HepG2 (cell line): ENCODE data around the gene PNKD. TPM values are rescaled to one million over a fixed set of nuclear protein-coding genes. Genes with fewer than 3 reads are reported as not detected.
A peak's percentile ranks its signal among the peaks of the same experiment; 100 is the strongest.

Experiments used
- ADNP ChIP-seq: sonication (generic); formaldehyde crosslinking; IDR thresholded peaks from 2 replicates; pipeline ENCODE4 v1.4.0; 2020; ENCODE audit warnings: missing genetic modification reagents
- BHLHE40 ChIP-seq: IDR thresholded peaks from 2 replicates; pipeline ENCODE4 v1.6.1; 2011; ENCODE audit warnings: low read length, improper control_type of control experiment
- HOMEZ ChIP-seq: IDR thresholded peaks from 2 replicates; pipeline ENCODE4 v1.6.1; 2016; ENCODE audit warnings: low read depth
- KLF12 ChIP-seq: sonication (generic); formaldehyde crosslinking; IDR thresholded peaks from 2 replicates; pipeline ENCODE4 v1.4.0; 2020; ENCODE audit warnings: missing genetic modification reagents, borderline replicate concordance
- LCORL ChIP-seq, 2 experiments: fragments of 450-650 bp in 1 of 2; sonication (generic) in 1 of 2; formaldehyde crosslinking in 1 of 2; IDR thresholded peaks; 2 replicates each; pipeline versions ENCODE4 v1.5.0 to v1.6.1; 2017 to 2020; ENCODE audit warnings: antibody characterized with exemption in 1 of 2, missing genetic modification reagents in 1 of 2
- MED1 ChIP-seq: sonication (generic); formaldehyde crosslinking; IDR thresholded peaks from 2 replicates; pipeline ENCODE4 v1.4.0; 2020; ENCODE audit warnings: missing genetic modification reagents
- NR2F2 ChIP-seq: IDR thresholded peaks from 2 replicates; pipeline ENCODE4 v1.6.1; 2012; ENCODE audit warnings: low read depth, inconsistent platforms, borderline replicate concordance
- RFXANK ChIP-seq: IDR thresholded peaks from 2 replicates; pipeline ENCODE4 v1.6.1; 2016
- SAP130 ChIP-seq: IDR thresholded peaks from 2 replicates; pipeline ENCODE4 v1.6.1; 2016; ENCODE audit warnings: low read depth
- TRIM24 ChIP-seq: sonication (generic); formaldehyde crosslinking; IDR thresholded peaks from 2 replicates; pipeline ENCODE4 v1.8.0; 2022; ENCODE audit warnings: mild to moderate bottlenecking, missing genetic modification reagents
- ZFYVE20 ChIP-seq: sonication (generic); formaldehyde crosslinking; IDR thresholded peaks from 2 replicates; pipeline ENCODE4 v1.8.0; 2023; ENCODE audit warnings: low read depth, mild to moderate bottlenecking, moderate library complexity, missing genetic modification reagents, borderline replicate concordance
- ZNF292 ChIP-seq: sonication (generic); formaldehyde crosslinking; IDR thresholded peaks from 2 replicates; pipeline ENCODE4 v1.8.1; 2022; ENCODE audit warnings: mild to moderate bottlenecking, low read depth, missing genetic modification reagents, borderline replicate concordance
- ZNF547 ChIP-seq: sonication (generic); formaldehyde crosslinking; IDR thresholded peaks from 2 replicates; pipeline ENCODE4 v1.5.1; 2020; ENCODE audit warnings: mild to moderate bottlenecking, missing genetic modification reagents
- ZNF558 ChIP-seq: sonication (generic); formaldehyde crosslinking; IDR thresholded peaks from 2 replicates; pipeline ENCODE4 v1.9.0; 2022; ENCODE audit warnings: mild to moderate bottlenecking, missing genetic modification reagents, borderline replicate concordance
- ZNF768 ChIP-seq: sonication (generic); formaldehyde crosslinking; IDR thresholded peaks from 2 replicates; pipeline ENCODE4 v1.4.0; 2020; ENCODE audit warnings: missing genetic modification reagents
- ZNF891 ChIP-seq: sonication (generic); formaldehyde crosslinking; IDR thresholded peaks from 2 replicates; pipeline ENCODE4 v1.5.0; 2020; ENCODE audit warnings: mild to moderate bottlenecking, missing genetic modification reagents
- ZSCAN31 ChIP-seq: sonication (generic); formaldehyde crosslinking; IDR thresholded peaks from 2 replicates; pipeline ENCODE4 v1.5.0; 2020; ENCODE audit warnings: low read depth, mild to moderate bottlenecking, missing genetic modification reagents
- polyA plus RNA-seq, 8 experiments: library from polyadenylated mRNA; depleted of rRNA in 3 of 8; stranded (reverse) in 7 of 8; unstranded in 1 of 8; fragments of >200 nt; fragmentation: Illumina TruSeq in 4 of 8; extraction: Trizol in 4 of 8; gene quantifications; 2 replicates each; pipeline versions ENCODE4 v1.2.1 to v1.2.3, GENCODE V29; 2011 to 2016; ENCODE audit warnings: low read depth in 4 of 8, missing spikeins in 1 of 8, mixed read lengths in 1 of 8; ENCODE audit not compliant: insufficient read depth in 1 of 8
- total RNA-seq, 5 experiments: library from RNA; depleted of rRNA; stranded (reverse); fragments of >200 nt; fragmentation: Illumina TruSeq; extraction: Trizol; gene quantifications; 2 replicates each; pipeline ENCODE4 v1.2.3, GENCODE V29; 2016; ENCODE audit warnings: low read depth in 1 of 5
- TF ChIP-seq, protein P1 (sequence below): fragments of 450-650 bp; IDR thresholded peaks from 2 replicates; pipeline ENCODE4 v1.6.1; 2017
- TF ChIP-seq, protein P2 (sequence below): sonication (generic); formaldehyde crosslinking; conservative IDR thresholded peaks from 2 replicates; pipeline ENCODE4 v1.4.0; 2020; ENCODE audit warnings: missing genetic modification reagents
- TF ChIP-seq, protein P3 (sequence below): sonication (generic); formaldehyde crosslinking; IDR thresholded peaks from 2 replicates; pipeline ENCODE4 v1.4.0; 2020; ENCODE audit warnings: missing genetic modification reagents; ENCODE audit errors: not compliant biosample characterization
- TF ChIP-seq, protein P4 (sequence below): sonication (generic); formaldehyde crosslinking; IDR thresholded peaks from 2 replicates; pipeline ENCODE4 v1.5.0; 2020; ENCODE audit warnings: missing genetic modification reagents
- TF ChIP-seq, protein P5 (sequence below): sonication (generic); formaldehyde crosslinking; IDR thresholded peaks from 2 replicates; pipeline ENCODE4 v1.4.0; 2020; ENCODE audit warnings: missing genetic modification reagents

PNKD gene
- total and polyA plus RNA-seq, 2 of the 13 experiments (the other 11 are each of a cell fraction or from before 2014, with no cell fraction given): 55.9 to 80.4 TPM

- TF ChIP-seq NR2F2 (no peak), HOMEZ (CRISPR knock-in tag) (peak; percentile 79; the same call in 1 of the 2 replicates), ZNF891 (CRISPR knock-in tag) (peak; percentile 68), ZNF558 (CRISPR knock-in tag) (peak; percentile 70; the same call in 1 of the 2 replicates), ZNF547 (peak; percentile 67; the same call in 1 of the 2 replicates), RFXANK (CRISPR knock-in tag) (no peak; the same call in 1 of the 2 replicates), ZFYVE20 (CRISPR knock-in tag) (no peak), ZSCAN31 (peak; percentile 87), MED1 (CRISPR knock-in tag) (peak; percentile 97), ZNF768 (peak; percentile 53), ADNP (CRISPR knock-in tag) (no peak; the same call in 1 of the 2 replicates), TRIM24 (CRISPR knock-in tag) (no peak), ZNF292 (CRISPR knock-in tag) (peak; percentile 51; the same call in 1 of the 2 replicates), KLF12 (CRISPR knock-in tag) (peak; percentile 52; the same call in 1 of the 2 replicates), SAP130 (CRISPR knock-in tag) (peak; percentile 96), LCORL (IDR thresholded peaks at IDR 0.05) (no peak), LCORL (CRISPR knock-in tag; IDR thresholded peaks at IDR 0.05) (peak; percentile 97), BHLHE40 (no peak)
- TF ChIP-seq, protein P1, sequence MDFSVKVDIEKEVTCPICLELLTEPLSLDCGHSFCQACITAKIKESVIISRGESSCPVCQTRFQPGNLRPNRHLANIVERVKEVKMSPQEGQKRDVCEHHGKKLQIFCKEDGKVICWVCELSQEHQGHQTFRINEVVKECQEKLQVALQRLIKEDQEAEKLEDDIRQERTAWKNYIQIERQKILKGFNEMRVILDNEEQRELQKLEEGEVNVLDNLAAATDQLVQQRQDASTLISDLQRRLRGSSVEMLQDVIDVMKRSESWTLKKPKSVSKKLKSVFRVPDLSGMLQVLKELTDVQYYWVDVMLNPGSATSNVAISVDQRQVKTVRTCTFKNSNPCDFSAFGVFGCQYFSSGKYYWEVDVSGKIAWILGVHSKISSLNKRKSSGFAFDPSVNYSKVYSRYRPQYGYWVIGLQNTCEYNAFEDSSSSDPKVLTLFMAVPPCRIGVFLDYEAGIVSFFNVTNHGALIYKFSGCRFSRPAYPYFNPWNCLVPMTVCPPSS: no peak
- TF ChIP-seq, protein P2, sequence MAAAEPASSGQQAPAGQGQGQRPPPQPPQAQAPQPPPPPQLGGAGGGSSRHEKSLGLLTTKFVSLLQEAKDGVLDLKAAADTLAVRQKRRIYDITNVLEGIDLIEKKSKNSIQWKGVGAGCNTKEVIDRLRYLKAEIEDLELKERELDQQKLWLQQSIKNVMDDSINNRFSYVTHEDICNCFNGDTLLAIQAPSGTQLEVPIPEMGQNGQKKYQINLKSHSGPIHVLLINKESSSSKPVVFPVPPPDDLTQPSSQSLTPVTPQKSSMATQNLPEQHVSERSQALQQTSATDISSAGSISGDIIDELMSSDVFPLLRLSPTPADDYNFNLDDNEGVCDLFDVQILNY (CRISPR knock-in tag): peak; percentile 69
- TF ChIP-seq, protein P3, sequence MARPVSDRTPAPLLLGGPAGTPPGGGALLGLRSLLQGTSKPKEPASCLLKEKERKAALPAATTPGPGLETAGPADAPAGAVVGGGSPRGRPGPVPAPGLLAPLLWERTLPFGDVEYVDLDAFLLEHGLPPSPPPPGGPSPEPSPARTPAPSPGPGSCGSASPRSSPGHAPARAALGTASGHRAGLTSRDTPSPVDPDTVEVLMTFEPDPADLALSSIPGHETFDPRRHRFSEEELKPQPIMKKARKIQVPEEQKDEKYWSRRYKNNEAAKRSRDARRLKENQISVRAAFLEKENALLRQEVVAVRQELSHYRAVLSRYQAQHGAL (CRISPR knock-in tag): peak; percentile 30
- TF ChIP-seq, protein P4, sequence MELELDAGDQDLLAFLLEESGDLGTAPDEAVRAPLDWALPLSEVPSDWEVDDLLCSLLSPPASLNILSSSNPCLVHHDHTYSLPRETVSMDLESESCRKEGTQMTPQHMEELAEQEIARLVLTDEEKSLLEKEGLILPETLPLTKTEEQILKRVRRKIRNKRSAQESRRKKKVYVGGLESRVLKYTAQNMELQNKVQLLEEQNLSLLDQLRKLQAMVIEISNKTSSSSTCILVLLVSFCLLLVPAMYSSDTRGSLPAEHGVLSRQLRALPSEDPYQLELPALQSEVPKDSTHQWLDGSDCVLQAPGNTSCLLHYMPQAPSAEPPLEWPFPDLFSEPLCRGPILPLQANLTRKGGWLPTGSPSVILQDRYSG (CRISPR knock-in tag): no peak; the same call in 1 of the 2 replicates
- TF ChIP-seq, protein P5, sequence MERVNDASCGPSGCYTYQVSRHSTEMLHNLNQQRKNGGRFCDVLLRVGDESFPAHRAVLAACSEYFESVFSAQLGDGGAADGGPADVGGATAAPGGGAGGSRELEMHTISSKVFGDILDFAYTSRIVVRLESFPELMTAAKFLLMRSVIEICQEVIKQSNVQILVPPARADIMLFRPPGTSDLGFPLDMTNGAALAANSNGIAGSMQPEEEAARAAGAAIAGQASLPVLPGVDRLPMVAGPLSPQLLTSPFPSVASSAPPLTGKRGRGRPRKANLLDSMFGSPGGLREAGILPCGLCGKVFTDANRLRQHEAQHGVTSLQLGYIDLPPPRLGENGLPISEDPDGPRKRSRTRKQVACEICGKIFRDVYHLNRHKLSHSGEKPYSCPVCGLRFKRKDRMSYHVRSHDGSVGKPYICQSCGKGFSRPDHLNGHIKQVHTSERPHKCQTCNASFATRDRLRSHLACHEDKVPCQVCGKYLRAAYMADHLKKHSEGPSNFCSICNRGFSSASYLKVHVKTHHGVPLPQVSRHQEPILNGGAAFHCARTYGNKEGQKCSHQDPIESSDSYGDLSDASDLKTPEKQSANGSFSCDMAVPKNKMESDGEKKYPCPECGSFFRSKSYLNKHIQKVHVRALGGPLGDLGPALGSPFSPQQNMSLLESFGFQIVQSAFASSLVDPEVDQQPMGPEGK: peak; percentile 99
Observed at GRCh38 chr2:218395826-218396687, 125.7 kb downstream of the PNKD start (continued).
